ENCODE measurements around the gene ZNF358. TPM values are rescaled to one million over a fixed set of nuclear protein-coding genes. Genes with fewer than 3 reads are reported as not detected.

ZNF358 gene
- total RNA-seq, 1 donor from 2014 or later: 86.1 TPM

GRCh38 chr19:7477758-7478157 lies 38.1 kb upstream of the ZNF358 start:
- Mint-ChIP-seq H3K4me1 (ENCODE audit: low read depth) (peaks cover 6% of the 10 kb centered on the region), H3K9me3 (ENCODE audit: low read depth) (no peaks in the 10 kb centered on the region), H3K4me3 (ENCODE audit: low read depth) (no peak overlapping the region), H3K27ac (no peak overlapping the region), H3K27me3 (no peaks in the 10 kb centered on the region), H3K36me3 (ENCODE audit: insufficient read depth) (peaks cover 1% of the 10 kb centered on the region)
- TF ChIP-seq CTCF (IDR thresholded peaks at IDR 0.05; ENCODE audit: unreplicated experiment): no peak
- no peak for DNase-seq (ENCODE audit: low spot score, unreplicated experiment)

- peaks cover 6% of the 10 kb centered on the region for H3K4me1 Mint-ChIP-seq (ENCODE audit: low read depth)
- peaks cover 3% of the 10 kb centered on the region for H3K27me3 Mint-ChIP-seq
- no peak overlapping the region for H3K27ac Mint-ChIP-seq
- no peaks in the 10 kb centered on the region for H3K36me3 Mint-ChIP-seq (ENCODE audit: insufficient read depth)
- H3K9me3 Mint-ChIP-seq (ENCODE audit: low read depth): no peaks in the 10 kb centered on the region
- no peak for DNase-seq (ENCODE audit: low spot score, unreplicated experiment)
- H3K4me3 Mint-ChIP-seq (ENCODE audit: low read depth): no peak overlapping the region
- no peak for TF ChIP-seq CTCF (IDR thresholded peaks at IDR 0.05; ENCODE audit: unreplicated experiment)
Observed at GRCh38 chr19:7478173-7478842, 37.6 kb upstream of the ZNF358 start.

- peaks cover 7% of the 10 kb centered on the region for H3K27me3 Mint-ChIP-seq
- H3K4me3 Mint-ChIP-seq (ENCODE audit: low read depth): no peak overlapping the region
- H3K9me3 Mint-ChIP-seq (ENCODE audit: low read depth): no peaks in the 10 kb centered on the region
- no peak overlapping the region for H3K27ac Mint-ChIP-seq
- no peak for TF ChIP-seq CTCF (IDR thresholded peaks at IDR 0.05; ENCODE audit: unreplicated experiment)
- no peaks in the 10 kb centered on the region for H3K36me3 Mint-ChIP-seq (ENCODE audit: insufficient read depth)
- peaks cover 6% of the 10 kb centered on the region for H3K4me1 Mint-ChIP-seq (ENCODE audit: low read depth)
- DNase-seq (ENCODE audit: low spot score, unreplicated experiment): no peak
Observed at GRCh38 chr19:7478843-7479227, 37.1 kb upstream of the ZNF358 start.

GRCh38 chr19:7480222-7480969 lies 35.5 kb upstream of the ZNF358 start:
- peaks cover 6% of the 10 kb centered on the region for H3K4me1 Mint-ChIP-seq (ENCODE audit: low read depth)
- H3K4me3 Mint-ChIP-seq (ENCODE audit: low read depth): no peak overlapping the region
- DNase-seq (ENCODE audit: low spot score, unreplicated experiment): no peak
- TF ChIP-seq CTCF (IDR thresholded peaks at IDR 0.05; ENCODE audit: unreplicated experiment): no peak
- peak overlapping the region; percentile 89 for H3K27ac Mint-ChIP-seq
- peaks cover 7% of the 10 kb centered on the region for H3K27me3 Mint-ChIP-seq
- H3K9me3 Mint-ChIP-seq (ENCODE audit: low read depth): no peaks in the 10 kb centered on the region
- no peaks in the 10 kb centered on the region for H3K36me3 Mint-ChIP-seq (ENCODE audit: insufficient read depth)

GRCh38 chr19:7480970-7481255 lies 35.0 kb upstream of the ZNF358 start:
- DNase-seq (ENCODE audit: low spot score, unreplicated experiment): no peak
- H3K27ac Mint-ChIP-seq: peak overlapping the region; percentile 89
- no peaks in the 10 kb centered on the region for H3K9me3 Mint-ChIP-seq (ENCODE audit: low read depth)
- H3K4me3 Mint-ChIP-seq (ENCODE audit: low read depth): no peak overlapping the region
- H3K27me3 Mint-ChIP-seq: peaks cover 7% of the 10 kb centered on the region
- H3K36me3 Mint-ChIP-seq (ENCODE audit: insufficient read depth): no peaks in the 10 kb centered on the region
- TF ChIP-seq CTCF (IDR thresholded peaks at IDR 0.05; ENCODE audit: unreplicated experiment): no peak
- peaks cover 6% of the 10 kb centered on the region for H3K4me1 Mint-ChIP-seq (ENCODE audit: low read depth)

Measured in progenitor cell of endocrine pancreas (in vitro differentiated cells).